Osteoblast (primary cell): ENCODE results near the gene ZFP1. TPM values are rescaled to one million over a fixed set of nuclear protein-coding genes. Genes with fewer than 3 reads are reported as not detected.
A peak's percentile ranks its signal among the peaks of the same experiment; 100 is the strongest.

Experiments used
- DNase-seq: peaks from one replicate; pipeline ENCODE4 v3.0.0; 2011; ENCODE audit warnings: low spot score, mixed read lengths; ENCODE audit not compliant: insufficient read length; ENCODE audit errors: missing footprints
- H2AFZ ChIP-seq: 2 replicates; pipeline ENCODE4 v1.6.0; 2011; ENCODE audit warnings: mild to moderate bottlenecking, low read length
- H3K27ac ChIP-seq: 2 replicates; pipeline ENCODE4 v1.5.1; 2011; ENCODE audit warnings: mild to moderate bottlenecking, low read depth, low read length, moderate library complexity
- H3K27me3 ChIP-seq: 2 replicates; pipeline ENCODE4 v1.6.0; 2012; ENCODE audit warnings: mild to moderate bottlenecking, control low read depth, inconsistent platforms, low read length, moderate library complexity; ENCODE audit not compliant: insufficient read depth
- H3K36me3 ChIP-seq: 2 replicates; pipeline ENCODE4 v1.5.1; 2011; ENCODE audit warnings: mild to moderate bottlenecking, low read length, control low read depth, moderate library complexity; ENCODE audit not compliant: insufficient read depth
- H3K4me1 ChIP-seq: 2 replicates; pipeline ENCODE4 v1.5.1; 2011; ENCODE audit warnings: mild to moderate bottlenecking, low read length, control low read depth, moderate library complexity; ENCODE audit not compliant: insufficient read depth
- H3K4me2 ChIP-seq: 2 replicates; pipeline ENCODE4 v1.6.0; 2011; ENCODE audit warnings: mild to moderate bottlenecking, low read length; ENCODE audit not compliant: insufficient read depth
- H3K4me3 ChIP-seq: fragments of 200-600 bp; sonication (generic); 3 replicates; pipeline ENCODE4 v1.5.1; 2012; ENCODE audit warnings: mild to moderate bottlenecking, low read length, inconsistent platforms; ENCODE audit not compliant: insufficient read depth
- H3K79me2 ChIP-seq: 2 replicates; pipeline ENCODE4 v1.6.0; 2012; ENCODE audit warnings: mild to moderate bottlenecking, low read length, control low read depth, inconsistent platforms; ENCODE audit not compliant: insufficient read depth
- H3K9me3 ChIP-seq: 2 replicates; pipeline ENCODE4 v1.5.1; 2011; ENCODE audit warnings: low read depth, low read length, control low read depth
- H4K20me1 ChIP-seq: 2 replicates; pipeline ENCODE4 v1.6.0; 2012; ENCODE audit warnings: mild to moderate bottlenecking, low read length, control low read depth; ENCODE audit not compliant: insufficient read depth
- CTCF ChIP-seq: IDR thresholded peaks from 2 replicates; pipeline ENCODE4 v1.5.1; 2011; ENCODE audit warnings: mild to moderate bottlenecking, low read depth, low read length, moderate library complexity; ENCODE audit errors: extremely low read depth
- total RNA-seq: library from RNA; depleted of rRNA; stranded (reverse); fragments of >200 nt; gene quantifications from 2 replicates; pipeline ENCODE4 v1.2.3, GENCODE V29; 2012

The ZFP1 gene
- total RNA-seq, 1 donor = 12.7 TPM

- no peak overlapping the region for H3K4me3 ChIP-seq
Measured at GRCh38 chr16:75108792-75109731, 39.3 kb upstream of the ZFP1 start.

DNA sequence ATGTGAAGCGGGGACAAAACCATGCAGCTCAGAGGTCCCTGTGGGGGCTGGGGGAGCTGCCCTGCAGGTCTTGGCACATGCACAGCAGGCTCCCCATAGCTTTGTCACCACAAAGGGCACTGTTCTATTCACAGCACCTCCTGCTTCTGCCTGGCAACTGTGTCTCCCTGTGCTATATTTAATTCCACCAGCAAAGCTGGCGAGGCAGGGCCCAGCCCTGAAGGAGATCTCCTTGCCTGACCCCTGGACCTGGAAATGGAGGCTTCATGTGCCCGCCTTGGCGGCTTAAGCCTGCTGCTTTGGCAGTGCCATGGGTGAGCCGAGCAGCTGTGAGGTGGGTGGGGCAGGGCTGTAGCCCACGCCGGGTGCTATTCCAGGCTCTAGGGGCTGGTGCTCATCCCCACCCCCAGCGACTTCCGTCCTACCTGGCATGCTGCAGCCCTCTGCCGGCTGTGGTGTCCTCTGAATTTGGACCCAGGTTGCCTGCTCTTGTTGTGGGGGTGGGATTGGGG is 38.5 kb upstream of the ZFP1 start:
- Histone ChIP-seq H3K27me3 (no peaks in the 10 kb centered on the region), H3K4me3 (no peak overlapping the region), H3K79me2 (no peaks in the 10 kb centered on the region), H3K27ac (peak overlapping the region; percentile 53), H2AFZ (no peak overlapping the region), H3K9me3 (no peaks in the 10 kb centered on the region), H4K20me1 (peaks cover 12% of the 10 kb centered on the region), H3K4me1 (peaks cover 30% of the 10 kb centered on the region), H3K4me2 (peak overlapping the region; percentile 26), H3K36me3 (no peaks in the 10 kb centered on the region)
- DNase-seq = peak; percentile 67
- no peak for TF ChIP-seq CTCF

More at GRCh38 chr16:75108792-75109731, 39.3 kb upstream of the ZFP1 start:
- Histone ChIP-seq H3K27ac (peak overlapping the region; percentile 53), H3K9me3 (no peaks in the 10 kb centered on the region), H3K79me2 (no peaks in the 10 kb centered on the region), H3K27me3 (no peaks in the 10 kb centered on the region), H4K20me1 (peaks cover 14% of the 10 kb centered on the region), H3K4me1 (peaks cover 30% of the 10 kb centered on the region), H3K36me3 (no peaks in the 10 kb centered on the region), H2AFZ (peak overlapping the region; percentile 17), H3K4me2 (peak overlapping the region; percentile 26)
- no peak for TF ChIP-seq CTCF
- peak; percentile 98 for DNase-seq

- H3K4me2 ChIP-seq = peak overlapping the region; percentile 79
- peak overlapping the region; percentile 52 for H3K27ac ChIP-seq
- peak overlapping the region; percentile 45 for H3K4me3 ChIP-seq
- peak; percentile 89 for TF ChIP-seq CTCF
- DNase-seq = peak; percentile 99
- H4K20me1 ChIP-seq = peaks cover 12% of the 10 kb centered on the region
- peaks cover 30% of the 10 kb centered on the region for H3K4me1 ChIP-seq
- no peaks in the 10 kb centered on the region for H3K27me3 ChIP-seq
- H3K9me3 ChIP-seq = no peaks in the 10 kb centered on the region
- H2AFZ ChIP-seq = peak overlapping the region; percentile 58
- no peaks in the 10 kb centered on the region for H3K36me3 ChIP-seq
- no peaks in the 10 kb centered on the region for H3K79me2 ChIP-seq
Measured at GRCh38 chr16:75110637-75111513, 37.4 kb upstream of the ZFP1 start.
